BE2C (cell line): ENCODE results near the gene EEF1A2.

Source experiments
- DNase-seq: peaks from one replicate; pipeline ENCODE4 v3.0.0-alpha.2; 2020
- H3K27me3 ChIP-seq: fragments of 250-450 bp; sonication (Bioruptor Pico); 2 replicates; pipeline ENCODE4 v1.5.1; 2020; ENCODE audit warnings: mild to moderate bottlenecking
- H3K36me3 ChIP-seq: fragments of 250-450 bp; sonication (Bioruptor Pico); 2 replicates; pipeline ENCODE4 v1.5.1; 2020; ENCODE audit warnings: mild to moderate bottlenecking
- H3K4me1 ChIP-seq: fragments of 250-450 bp; sonication (Bioruptor Pico); 2 replicates; pipeline ENCODE4 v1.5.1; 2020
- H3K4me3 ChIP-seq: 2 replicates; pipeline ENCODE4 v1.5.1; 2011; ENCODE audit warnings: low read depth, low read length
- H3K9me3 ChIP-seq: fragments of 250-450 bp; sonication (Bioruptor Pico); 2 replicates; pipeline ENCODE4 v1.5.1; 2020
- TF ChIP-seq, protein P1 (sequence below): IDR thresholded peaks from 2 replicates; pipeline ENCODE4 v1.5.1; 2012; ENCODE audit warnings: mild to moderate bottlenecking, low read depth, low read length

EEF1A2 gene

DNA sequence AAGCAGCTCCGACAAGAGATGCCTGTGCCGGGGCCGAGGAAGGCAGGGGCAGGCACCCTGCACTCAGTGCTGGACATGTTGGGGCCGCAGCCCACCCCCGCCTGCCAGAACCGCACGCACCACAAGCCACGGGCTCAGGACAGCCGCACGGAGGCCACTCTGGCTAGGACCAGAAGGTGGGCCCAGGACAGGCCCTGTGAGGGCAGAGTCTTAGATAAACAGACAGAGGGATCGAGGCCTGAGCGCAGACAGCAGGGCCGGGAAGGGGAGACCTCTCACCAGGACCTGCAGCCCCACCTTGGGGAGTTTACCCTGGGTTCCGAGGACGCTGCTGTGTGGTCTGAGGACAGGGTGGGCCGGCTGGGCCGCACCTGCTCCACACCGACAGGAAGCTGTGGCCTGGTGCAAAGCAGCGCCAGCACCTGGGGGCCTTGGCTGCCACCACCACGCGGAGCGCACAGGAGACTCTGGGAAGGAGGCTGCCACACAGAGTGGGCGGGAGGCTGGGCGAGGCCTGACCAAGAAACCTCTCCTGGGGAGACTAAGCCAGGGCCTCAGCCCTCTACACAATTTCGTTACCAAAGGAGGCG lies 58.4 kb downstream of the EEF1A2 start:
- Histone ChIP-seq H3K4me1 (peaks cover 7% of the 10 kb centered on the region), H3K4me3 (no peak overlapping the region), H3K9me3 (no peaks in the 10 kb centered on the region), H3K36me3 (no peaks in the 10 kb centered on the region), H3K27me3 (no peaks in the 10 kb centered on the region)
- TF ChIP-seq, protein P1, sequence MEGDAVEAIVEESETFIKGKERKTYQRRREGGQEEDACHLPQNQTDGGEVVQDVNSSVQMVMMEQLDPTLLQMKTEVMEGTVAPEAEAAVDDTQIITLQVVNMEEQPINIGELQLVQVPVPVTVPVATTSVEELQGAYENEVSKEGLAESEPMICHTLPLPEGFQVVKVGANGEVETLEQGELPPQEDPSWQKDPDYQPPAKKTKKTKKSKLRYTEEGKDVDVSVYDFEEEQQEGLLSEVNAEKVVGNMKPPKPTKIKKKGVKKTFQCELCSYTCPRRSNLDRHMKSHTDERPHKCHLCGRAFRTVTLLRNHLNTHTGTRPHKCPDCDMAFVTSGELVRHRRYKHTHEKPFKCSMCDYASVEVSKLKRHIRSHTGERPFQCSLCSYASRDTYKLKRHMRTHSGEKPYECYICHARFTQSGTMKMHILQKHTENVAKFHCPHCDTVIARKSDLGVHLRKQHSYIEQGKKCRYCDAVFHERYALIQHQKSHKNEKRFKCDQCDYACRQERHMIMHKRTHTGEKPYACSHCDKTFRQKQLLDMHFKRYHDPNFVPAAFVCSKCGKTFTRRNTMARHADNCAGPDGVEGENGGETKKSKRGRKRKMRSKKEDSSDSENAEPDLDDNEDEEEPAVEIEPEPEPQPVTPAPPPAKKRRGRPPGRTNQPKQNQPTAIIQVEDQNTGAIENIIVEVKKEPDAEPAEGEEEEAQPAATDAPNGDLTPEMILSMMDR, result no peak
- no peak for DNase-seq

DNA sequence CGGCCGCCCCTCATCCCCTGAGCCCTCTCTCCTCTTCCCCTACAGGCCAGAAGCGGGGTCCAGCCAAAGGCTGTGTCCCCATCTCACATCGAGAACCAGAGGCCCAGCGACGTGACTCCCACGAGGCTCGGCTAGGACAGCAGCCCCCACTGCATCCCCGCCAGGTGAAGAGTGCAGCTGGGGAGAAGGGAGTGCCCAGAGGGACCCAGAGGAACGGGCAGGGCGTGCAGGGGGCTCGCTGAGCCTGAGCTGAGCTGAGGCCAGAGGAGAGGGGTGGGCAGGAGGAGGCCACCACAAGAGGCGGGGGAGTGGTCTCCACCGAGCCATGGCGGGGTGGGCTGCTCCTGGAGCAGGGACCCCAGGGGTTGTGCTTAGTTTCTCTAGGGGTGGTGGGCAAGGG lies 59.0 kb downstream of the EEF1A2 start:
- no peaks in the 10 kb centered on the region for H3K27me3 ChIP-seq
- no peak for DNase-seq
- H3K4me3 ChIP-seq, result no peak overlapping the region
- H3K9me3 ChIP-seq, result no peaks in the 10 kb centered on the region
- TF ChIP-seq, protein P1, result no peak
- H3K4me1 ChIP-seq, result peaks cover 7% of the 10 kb centered on the region
- no peaks in the 10 kb centered on the region for H3K36me3 ChIP-seq

DNA sequence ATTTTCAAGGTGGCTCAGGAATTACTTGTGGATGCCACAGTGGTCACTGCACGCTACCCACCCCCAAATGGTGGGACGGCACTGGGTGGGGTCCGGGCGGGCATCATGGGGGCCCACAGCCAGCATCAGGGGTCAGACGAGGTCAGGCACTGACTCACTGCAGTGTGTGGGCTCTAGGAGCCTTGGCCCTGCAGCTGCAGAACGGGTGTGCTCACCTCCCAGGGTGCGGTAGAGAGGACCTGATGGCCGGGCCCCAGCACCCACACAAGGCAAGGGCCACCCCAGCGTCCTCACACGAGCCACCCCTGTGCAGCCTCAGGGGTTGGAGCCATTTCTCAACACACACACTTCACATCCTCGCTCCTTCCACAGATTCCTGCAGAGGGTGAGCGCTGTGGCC lies 60.8 kb downstream of the EEF1A2 start:
- DNase-seq, result no peak
- TF ChIP-seq, protein P1, result no peak
- no peaks in the 10 kb centered on the region for H3K36me3 ChIP-seq
- no peak overlapping the region for H3K4me3 ChIP-seq
- no peaks in the 10 kb centered on the region for H3K27me3 ChIP-seq
- no peaks in the 10 kb centered on the region for H3K9me3 ChIP-seq
- H3K4me1 ChIP-seq, result peaks cover 7% of the 10 kb centered on the region
